Middle frontal gyrus (tissue), 1 donor: ENCODE measurements around the gene SEMA4C.
"Not testable (repeated sequence)": the region's sequence is repeated elsewhere in the genome, so short reads cannot be mapped to it uniquely, and the experiment has no call there.

Experiments
- DNase-seq: peaks from one replicate; pipeline ENCODE4 v3.0.0-alpha.2; 2015; ENCODE audit warnings: low spot score; ENCODE audit errors: extremely low spot score

The SEMA4C gene

DNA sequence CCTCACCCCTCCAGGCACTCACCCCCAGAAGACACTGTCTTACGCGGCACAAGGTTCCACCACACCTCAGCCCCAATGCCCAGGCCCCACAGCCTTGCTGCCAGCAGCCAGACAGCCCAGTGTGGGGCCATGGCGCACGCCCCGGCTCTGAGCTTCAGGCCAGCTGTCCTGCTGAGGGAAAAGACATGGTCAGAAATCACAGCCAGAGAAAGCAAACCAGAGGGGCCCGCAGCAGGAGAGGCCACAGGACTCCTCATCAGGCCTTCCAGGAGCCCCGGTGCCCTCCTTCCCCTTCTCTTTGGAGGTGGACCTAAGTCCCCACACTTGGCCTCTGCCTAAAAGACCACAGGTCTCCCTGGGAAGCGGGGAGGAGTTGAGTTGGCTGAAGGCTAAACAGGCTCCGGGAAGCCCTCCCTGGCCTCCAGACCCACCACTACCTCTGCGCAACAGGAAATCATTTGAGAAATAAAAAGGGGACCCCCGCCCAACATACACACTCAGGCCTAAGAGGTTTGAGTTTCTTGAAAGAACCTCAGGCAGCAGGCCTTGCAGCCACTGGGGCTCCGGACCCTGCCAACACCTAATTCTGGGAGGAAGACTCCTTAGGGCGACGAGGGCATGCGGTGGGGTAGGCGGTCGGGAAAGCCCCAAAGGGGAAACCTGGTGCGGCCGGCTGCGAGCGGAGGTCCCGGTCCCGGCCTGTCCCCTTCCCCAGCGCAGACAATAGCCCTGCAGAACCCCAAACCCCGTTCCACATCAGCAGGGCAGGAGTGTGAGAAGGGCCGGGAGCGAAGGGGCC, 1.9 kb downstream of the SEMA4C start:
- no peak for DNase-seq

DNA sequence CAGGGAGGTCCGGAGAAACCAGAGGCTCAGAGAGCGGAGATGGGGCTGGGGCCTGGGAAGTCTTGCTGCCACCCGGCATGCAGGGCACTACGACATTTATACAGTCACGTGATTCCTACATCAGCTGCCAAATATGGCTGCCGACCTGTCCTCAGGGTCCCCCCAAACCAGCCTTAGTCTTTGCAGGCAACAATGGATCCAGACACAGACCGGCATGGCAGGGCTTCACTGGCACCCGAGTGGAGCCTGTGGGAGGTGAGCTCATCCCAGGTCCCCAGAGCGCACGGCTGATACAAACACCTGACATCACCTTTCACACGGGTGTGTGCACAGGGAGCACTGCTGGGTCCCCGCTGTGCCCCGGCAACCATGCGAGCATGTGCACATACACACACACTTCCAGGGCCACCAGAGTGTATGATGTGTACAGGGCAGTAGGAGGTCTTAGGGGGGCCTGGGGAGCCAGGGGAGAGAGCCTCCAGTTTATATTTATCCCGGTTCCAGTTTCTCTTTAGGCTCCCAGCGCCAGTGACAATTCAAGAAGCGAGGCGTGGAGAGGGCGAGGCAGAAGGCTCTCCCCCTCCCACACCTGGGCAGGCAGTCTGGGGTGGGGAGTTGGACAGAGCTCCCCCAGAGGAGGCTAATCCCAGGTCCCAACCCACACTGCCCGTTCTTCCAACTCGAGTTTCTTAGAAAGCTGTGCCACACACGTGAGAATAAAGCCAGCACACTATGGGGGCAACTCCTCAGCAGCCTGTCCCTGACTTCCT, 2.7 kb downstream of the SEMA4C start:
- no peak for DNase-seq

DNA sequence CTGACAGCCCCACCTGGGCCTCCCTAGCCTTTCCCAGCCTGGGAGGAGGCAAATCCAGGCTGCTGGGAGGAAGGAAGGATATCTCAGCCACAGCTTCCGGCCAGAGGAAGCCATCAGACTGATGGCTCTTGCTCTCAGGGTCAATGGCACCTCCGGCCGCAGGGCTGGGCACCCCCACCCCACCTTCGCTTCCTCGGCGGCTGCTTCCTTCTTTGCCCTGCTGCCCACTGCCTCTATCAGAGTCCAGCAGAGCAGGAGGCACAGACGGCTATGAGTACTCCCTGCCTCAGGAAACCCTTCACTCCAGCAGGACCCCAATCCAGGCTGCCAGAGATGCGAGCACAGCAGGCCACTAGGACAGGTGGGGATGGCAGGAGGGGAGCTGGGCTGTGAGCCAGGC, 3.3 kb downstream of the SEMA4C start:
- DNase-seq: no peak

DNA sequence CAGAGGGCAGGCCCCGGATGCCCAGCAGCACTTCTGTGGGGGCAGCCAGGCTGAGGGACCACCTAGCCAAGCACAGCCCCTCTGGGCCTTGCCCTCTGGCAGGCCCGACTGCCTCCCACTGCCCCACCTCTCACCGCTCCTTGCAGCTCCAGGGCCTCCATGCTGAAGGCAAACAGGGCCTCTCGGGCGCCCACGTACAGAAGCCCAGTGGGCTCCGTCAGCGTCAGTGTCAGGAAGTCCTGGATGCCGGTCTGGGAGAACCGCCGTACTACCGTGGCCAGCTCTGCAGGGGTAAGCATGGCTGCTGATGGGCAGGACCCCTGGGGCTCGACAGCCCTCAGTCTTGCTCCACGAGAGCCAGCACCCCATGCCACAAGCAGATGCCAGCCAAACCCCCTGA, 3.7 kb downstream of the SEMA4C start:
- no peak for DNase-seq

DNA sequence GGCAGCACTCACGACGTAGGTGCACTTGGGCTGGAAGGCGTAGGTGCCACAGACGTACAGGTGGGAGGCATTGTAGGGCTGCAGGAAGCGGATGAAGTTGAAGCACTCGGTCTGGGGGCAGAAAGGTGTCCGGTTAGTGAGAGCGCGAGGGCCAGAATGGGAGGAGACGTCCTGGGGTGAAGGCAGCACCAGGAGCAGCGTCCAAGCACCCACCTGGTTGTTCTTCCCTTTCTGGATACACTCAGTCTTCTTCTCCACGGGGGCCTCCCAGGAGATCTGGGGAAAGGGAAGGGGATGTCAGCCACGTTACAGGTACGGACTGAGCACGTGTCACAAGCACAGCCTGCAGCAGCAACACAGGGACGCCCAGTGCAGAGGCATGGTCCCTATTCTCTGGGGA, 4.2 kb downstream of the SEMA4C start:
- no peak for DNase-seq

DNA sequence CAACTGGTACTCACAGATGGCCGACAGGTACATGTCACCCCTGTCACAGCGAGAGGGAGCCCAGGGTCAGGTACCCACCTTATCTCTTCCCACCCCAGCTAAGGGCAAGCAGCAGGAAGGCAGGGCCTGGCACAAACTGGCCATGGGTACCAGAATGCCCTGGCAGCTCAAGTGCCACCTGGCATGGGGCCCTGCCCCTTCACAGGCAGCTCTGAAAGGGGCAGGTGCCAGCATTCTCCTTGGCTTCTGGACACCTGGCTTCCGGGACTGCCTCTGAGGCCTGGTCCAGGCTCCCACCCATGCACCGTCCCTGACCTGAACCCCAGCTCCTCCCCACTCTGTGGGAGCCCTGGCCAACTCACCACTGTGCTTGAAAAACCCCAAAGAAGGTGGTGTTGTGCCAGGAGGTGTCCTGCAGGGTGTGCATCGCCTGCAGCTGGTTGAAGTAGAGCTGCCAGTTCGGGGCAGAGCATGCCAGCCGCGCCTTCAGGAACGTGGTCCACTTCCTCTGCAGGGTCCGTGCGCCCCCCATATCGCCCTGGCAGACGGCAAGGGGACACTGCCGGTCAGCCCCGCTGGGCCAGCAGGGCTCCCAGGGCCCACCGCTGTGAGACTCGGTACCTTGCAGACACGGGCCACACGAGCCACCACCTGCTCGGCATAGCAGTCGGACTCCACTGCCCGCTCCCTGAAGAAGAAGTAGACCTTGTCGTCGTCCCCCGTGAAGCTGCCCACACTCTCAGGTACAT, 5.4 kb downstream of the SEMA4C start:
- DNase-seq: no peak

DNA sequence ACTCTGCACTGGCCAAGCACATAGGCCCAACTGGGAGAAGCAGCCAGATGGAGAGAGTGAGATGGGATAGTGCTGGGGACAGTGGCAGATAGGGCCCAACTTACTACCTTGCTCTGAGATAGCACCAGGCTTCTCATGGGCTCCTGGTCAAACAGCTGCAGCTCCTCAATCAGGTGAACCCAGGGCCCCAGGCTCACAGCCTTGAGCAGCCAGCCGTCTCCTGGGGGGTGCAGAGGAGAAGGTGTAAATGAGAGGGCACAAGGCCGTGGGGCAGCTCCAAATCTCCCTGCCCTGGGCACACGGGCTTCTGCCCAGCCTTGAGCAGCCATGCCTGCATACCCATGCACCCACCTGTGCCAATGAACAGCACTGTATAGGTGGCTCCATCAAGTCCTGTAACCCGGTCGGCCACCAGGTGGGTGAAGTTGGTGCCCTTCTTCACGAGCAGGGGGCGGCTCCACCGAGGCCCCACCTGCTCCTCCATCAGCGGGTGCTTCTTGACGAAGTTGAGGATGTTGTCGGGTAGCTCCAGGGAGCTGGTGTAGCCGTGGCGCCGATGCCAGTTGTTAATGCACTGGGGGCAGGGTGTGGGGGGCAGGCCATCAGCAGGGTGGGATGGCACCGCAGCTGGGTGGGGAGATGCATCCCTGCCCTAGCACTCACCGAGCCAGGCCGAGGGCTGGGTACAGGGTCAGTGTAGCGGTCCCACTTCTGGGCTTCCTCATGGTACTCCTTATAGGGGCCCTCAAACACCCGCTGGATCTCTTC, 6.1 kb downstream of the SEMA4C start:
- no peak for DNase-seq

DNA sequence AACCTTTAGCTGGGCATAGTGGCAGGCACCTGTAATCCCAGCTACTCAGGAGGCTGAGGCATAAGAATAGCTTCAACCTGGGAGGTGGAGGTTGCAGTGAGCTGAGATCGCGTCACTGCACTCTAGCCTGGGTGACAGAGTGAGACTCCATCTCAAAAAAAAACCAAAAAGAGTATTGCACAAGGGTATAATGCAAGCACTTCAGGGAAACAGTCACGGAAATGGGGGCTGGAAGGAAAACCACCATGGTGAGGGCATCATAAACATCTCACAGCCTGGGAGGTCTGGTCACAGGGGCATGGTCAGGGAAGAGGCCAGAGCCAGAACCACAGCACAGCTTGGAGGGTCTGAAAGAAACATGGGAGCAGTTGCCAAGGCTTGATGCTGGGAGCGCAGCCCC, 6.8 kb downstream of the SEMA4C start:
- DNase-seq: not testable (repeated sequence)

DNA sequence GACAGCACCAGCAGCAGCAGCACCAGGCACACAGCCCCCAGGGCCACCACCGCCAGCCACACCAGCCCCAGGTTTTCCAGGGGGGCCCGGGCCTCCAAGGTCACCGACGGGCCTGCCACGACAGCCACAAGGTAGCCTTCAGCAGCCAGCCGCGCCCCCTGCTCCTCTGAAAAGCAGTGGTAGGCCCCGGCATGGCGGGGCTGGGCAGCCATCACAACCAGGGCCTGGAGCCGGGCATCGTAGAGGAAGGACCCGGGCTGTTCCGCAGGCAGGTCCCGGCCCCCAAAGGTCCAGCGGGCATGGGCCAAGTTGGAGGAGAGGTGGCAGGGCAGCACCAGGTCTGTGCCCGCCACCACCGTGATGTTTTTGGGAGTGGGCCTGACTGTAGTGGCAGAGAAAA, 8.8 kb downstream of the SEMA4C start:
- no peak for DNase-seq

DNA sequence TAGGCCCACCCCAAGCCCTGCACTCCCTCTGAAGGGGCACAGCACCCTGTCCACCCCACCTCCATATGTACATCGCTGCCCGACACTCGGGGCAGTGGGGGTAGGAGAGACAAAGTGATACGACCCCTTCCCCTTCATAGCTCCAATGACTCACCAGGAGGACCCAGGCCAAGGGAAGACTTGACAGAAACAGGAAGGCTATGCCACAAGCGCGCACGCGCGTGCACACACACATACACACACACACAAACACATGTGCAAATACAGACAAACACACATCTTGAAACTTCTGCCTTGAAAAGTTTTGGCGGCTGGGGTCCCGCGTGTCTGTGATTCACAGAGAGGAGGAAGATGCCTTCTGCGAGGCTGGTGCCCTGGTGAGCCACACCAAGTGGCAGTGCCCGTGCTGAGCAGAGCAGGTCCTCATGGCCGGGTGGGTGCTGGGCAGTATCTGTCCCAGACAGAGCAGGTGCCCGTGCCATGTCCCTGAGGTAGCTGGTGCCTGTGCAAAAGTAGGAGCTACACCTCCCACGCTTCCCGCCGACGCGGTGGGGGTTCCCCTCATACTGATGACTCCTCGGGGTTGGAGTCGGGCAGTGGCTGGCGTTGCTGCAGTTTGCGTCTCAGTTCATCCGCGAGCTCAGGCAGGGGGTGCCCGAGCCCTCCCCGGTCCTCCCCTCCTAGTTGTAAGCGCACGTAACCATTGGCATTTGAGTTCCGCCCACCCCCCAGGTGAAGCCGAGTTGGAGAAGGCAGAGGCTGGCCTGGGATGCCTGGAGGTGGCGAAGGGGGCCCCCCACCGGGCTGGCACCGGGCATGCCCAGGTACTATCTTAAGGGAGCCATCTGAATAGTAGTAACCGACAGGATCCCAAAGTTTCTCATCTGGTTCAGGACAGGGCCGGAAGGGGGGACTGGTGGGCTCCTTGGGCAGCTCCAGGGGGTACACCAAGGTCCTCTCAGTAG, 9.5 kb downstream of the SEMA4C start:
- DNase-seq: no peak

DNA sequence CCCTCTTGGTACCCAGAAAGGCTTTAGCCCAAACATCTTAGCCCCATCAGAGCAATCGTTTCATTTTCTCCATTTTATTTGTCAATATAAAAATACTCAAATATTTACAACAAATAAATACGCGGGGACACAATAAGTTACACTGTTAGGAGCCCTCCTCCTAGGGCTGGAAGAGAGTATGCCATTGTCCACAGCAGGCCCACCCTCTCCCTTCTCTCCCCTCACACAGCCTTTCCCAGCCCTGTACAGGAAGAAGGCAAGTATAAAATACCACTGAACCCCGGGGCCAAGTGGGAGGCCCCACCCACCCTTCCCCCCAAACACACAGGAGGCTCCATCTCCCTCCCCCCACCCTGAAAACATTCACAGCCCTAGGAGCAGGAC, 10.2 kb downstream of the SEMA4C start:
- DNase-seq: no peak

DNA sequence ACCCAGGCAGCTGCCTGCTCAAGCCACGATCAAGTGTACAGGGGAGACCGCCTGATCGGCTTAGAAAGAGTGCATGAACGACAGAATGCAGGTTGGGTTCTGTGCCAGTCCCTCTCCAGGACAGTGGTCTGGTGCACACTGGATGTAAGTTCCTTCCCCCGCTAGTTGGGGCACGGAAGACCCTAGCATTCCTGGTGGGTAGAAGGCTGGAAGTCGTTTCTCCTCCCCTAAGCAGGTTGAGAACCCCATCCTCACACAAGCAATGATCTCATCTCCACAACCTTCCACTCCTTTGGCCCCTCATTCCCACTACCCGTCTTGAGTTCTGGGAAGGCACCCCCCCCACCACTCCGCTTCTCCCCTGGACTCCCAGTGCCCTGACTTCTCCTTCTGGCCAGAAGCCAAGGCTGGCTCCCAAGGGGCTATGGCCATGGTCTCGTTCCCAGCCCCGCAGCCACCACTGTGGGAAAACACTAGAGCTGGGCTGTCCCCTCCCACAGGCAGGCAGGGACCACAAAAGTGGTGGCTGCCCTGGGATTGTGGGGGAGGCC, 10.7 kb downstream of the SEMA4C start:
- no peak for DNase-seq

DNA sequence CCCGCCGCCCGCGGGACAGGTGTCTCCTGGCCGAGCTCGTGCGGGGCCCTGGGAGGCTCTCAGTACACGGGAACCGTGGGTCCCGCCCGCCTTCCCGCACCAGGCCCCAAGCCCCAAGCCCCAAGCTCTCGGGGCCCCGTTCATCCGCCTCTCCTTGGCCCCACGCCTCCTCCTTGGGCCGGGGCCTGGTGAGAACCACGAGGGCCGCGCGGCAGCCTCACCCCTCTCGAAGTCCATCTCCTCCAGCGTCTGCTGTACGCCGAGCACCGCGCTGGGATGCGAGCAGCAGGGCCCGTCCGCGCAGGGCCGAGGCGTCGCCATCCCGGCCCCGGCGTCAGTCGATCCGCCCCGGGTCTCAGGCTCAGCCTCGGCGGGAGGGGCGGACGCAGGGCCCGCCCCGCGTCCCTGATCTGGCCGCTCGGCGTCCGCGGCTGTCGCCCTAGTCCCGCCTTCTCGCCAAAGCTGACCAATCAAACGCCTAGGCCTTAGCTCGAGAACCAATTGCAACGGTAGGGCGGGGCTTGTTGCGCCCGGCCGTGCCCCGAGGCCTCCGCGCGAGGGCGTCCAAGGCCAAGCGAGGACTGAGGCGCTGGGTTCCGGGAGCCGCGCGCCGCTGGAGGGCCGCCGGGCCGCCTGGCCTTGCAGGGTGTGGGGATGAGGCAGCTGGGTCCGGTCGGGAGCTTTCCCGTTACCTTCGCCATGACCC, 12.1 kb downstream of the SEMA4C start, which contains the start of gene ANKRD39:
Gene ANKRD39 (minus strand): TSS at position 350 of the 706 bp plus-strand sequence. CDS start 29 bp downstream, at position 321.
- peak; percentile 98 for DNase-seq

DNA sequence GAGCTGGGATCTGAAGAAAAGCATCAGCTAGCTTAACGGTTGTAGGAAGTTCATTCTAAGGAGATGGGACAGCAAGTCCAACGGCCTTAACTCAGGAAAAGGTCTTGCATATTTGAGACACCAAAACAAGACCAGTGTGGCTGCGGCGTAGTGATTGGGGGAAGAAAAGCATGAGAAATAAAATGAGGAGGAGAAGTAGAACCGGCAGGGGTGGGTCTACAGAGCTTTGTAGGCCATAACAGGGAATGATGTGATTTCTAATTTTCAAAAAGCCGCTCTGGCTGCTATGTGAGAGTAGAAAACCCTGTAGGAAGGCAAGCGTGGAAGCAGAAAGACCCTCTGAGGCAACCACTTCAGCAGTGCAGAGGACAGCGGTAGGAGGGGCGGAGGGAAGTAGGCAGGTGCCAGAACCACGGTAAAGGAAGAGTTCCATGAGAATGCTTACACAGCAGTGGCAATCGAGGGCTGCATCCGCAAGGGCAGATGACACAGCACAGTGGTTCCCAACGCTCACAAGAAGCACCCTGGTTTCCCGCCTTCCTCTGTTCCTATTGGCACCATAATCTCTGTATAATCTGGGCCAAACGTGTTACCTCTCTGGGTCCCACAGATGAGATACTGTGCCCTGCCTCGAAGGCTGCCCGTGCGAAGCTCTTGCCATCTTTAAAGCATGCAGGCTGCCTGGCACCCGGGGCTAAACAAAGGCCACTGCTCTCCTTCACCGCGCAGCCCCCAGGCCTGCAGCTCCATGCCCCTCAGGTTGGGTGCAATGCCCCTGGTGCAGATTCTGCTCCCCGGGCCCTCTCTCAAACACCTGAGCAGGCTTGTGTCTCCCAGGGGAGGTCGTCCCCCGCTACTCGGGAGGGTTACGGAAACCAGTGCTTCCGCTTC, 12.9 kb downstream of the SEMA4C start:
- no peak for DNase-seq

DNA sequence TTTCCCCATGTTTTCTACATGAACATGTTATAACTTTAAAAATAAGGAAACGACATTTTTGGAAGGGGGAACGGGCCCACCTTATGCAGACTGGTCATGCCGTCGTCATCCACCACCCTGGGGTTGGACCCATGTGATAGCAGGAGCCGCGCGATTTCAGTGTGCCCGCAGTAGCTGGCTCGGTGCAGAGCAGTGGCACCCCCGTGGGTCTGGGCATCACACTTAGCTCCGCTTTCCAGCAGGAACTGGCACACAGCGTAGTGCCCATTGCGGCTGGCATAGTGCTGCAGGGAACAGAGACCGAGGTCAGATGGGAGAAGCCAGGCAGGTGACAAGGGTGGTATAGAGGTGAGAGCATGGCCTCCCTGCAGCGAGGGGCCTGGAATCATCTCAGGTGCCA, 16.6 kb downstream of the SEMA4C start:
- no peak for DNase-seq

DNA sequence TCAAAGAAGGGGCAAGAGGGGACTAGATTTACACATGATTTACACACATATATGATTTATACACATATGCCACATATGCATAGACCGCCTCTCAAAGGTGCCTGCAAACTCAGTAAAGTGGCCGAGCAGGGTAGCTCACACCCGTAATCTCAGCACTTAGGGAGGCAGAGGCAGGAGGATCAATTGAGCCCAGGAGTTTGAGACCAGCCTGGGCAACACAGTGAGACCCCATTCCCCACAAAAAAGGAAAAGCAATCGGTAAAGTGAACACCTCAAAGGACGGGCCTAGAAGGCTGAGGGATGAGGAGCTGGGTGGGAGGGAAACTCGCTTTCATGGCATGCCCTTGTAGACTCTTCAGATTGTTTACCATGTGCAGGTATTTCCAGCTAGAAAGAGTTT, 17.2 kb downstream of the SEMA4C start:
- no peak for DNase-seq

DNA sequence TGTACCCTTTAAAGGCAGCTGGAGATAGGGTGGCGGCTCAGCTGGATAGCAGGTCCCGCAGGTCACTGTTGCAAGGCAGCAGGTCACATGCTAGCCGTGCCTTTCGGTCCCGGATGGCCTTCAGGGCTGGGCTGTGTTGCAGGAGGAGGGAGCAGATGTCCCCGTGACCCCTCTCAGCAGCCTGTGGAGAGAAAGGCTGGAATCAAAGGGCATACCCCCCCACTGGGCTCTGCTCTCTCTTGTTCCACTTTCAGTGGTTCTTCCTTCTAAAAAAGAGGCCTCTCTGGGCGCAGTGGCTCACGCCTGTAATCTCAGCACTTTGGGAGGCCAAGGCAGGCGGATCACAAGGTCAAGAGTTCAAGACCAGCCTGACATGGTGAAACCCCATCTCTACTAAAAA, 21.6 kb downstream of the SEMA4C start:
- no peak for DNase-seq

DNA sequence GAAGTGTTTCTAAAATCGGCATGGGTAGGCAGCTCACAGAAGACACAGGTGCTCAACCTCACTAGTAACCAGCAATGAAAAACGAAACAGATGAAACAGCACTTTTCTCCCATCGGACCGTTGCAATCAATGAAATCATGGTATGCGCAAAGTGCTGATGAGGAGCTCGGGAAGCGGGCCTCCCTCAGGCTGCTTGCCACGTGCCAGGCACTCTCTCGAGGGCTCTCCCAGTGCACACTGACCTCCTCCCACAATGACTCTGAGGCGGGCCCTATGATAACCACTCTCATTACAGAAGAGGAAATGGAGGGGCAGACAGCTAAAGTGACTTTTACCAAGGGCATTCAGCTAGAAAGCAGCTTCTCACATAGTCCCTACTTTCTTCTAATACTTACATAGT, 22.3 kb downstream of the SEMA4C start:
- DNase-seq: no peak
